Epidermal melanocyte (primary cell): ENCODE data around the gene ZBTB1.
"Not testable (repeated sequence)": the region's sequence is repeated elsewhere in the genome, so short reads cannot be mapped to it uniquely, and the experiment has no call there.

ENCODE experiments used
- DNase-seq: peaks from one replicate; pipeline ENCODE4 v3.0.0; 2011; ENCODE audit warnings: low spot score; ENCODE audit not compliant: insufficient read length

ZBTB1 gene

GRCh38 chr14:64566651-64567122 lies 62.1 kb downstream of the ZBTB1 start:
- no peak for DNase-seq

- peak; percentile 75 for DNase-seq
Measured at GRCh38 chr14:64569138-64569631, 64.6 kb downstream of the ZBTB1 start.

GRCh38 chr14:64569646-64570045 lies 65.1 kb downstream of the ZBTB1 start:
- DNase-seq: not testable (repeated sequence)

GRCh38 chr14:64572386-64573104 lies 68.0 kb downstream of the ZBTB1 start:
- no peak for DNase-seq

- DNase-seq: no peak
Measured at GRCh38 chr14:64573109-64573508, 68.5 kb downstream of the ZBTB1 start.
